Neural cell (in vitro differentiated cells): ENCODE data around the gene KCTD13. TPM values are rescaled to one million over a fixed set of nuclear protein-coding genes. Genes with fewer than 3 reads are reported as not detected.

Experiments used
- H2AFZ ChIP-seq: fragments of 200-600, 300-800 bp; sonication (generic), shearing (Covaris generic); 2 replicates; pipeline ENCODE4 v1.6.0; 2014; ENCODE audit warnings: low read depth, mild to moderate bottlenecking, antibody characterized with exemption, low read length, moderate library complexity
- H3F3A ChIP-seq: fragments of 200-600 bp; shearing (Covaris generic); 2 replicates; pipeline ENCODE4 v1.6.1; 2016; ENCODE audit warnings: mild to moderate bottlenecking, moderate library complexity, mixed read lengths, antibody characterized with exemption, low read length; ENCODE audit not compliant: insufficient read depth, poor library complexity, severe bottlenecking
- H3K27ac ChIP-seq: fragments of 200-600, 300-800 bp; sonication (generic), shearing (Covaris generic); 2 replicates; pipeline ENCODE4 v1.5.1; 2014; ENCODE audit warnings: mild to moderate bottlenecking, low read length, moderate library complexity
- H3K27me3 ChIP-seq: fragments of 300-800, 200-600 bp; sonication (generic), shearing (Covaris generic); 2 replicates; pipeline ENCODE4 v1.6.0; 2014; ENCODE audit warnings: mild to moderate bottlenecking, low read depth, low read length, moderate library complexity; ENCODE audit not compliant: insufficient read depth
- H3K36me3 ChIP-seq: fragments of 300-800, 200-600 bp; sonication (generic), shearing (Covaris generic); 2 replicates; pipeline ENCODE4 v1.5.1; 2014; ENCODE audit warnings: mild to moderate bottlenecking, antibody characterized with exemption, low read length, moderate library complexity; ENCODE audit not compliant: insufficient read depth
- H3K4me2 ChIP-seq: fragments of 300-800, 200-600 bp; sonication (generic), shearing (Covaris generic); 2 replicates; pipeline ENCODE4 v1.6.0; 2014; ENCODE audit warnings: mild to moderate bottlenecking, low read length
- H3K4me3 ChIP-seq: fragments of 300-800, 200-600 bp; sonication (generic), shearing (Covaris generic); 2 replicates; pipeline ENCODE4 v1.5.1; 2014; ENCODE audit warnings: mild to moderate bottlenecking, low read length, moderate library complexity
- H3K79me2 ChIP-seq: fragments of 200-600 bp; shearing (Covaris generic); replicated peaks from 2 replicates; pipeline ENCODE4 v1.6.0; 2014; ENCODE audit warnings: mild to moderate bottlenecking, low read length, moderate library complexity; ENCODE audit not compliant: insufficient read depth
- H3K9ac ChIP-seq: fragments of 300-800, 200-600 bp; sonication (generic), shearing (Covaris generic); 2 replicates; pipeline ENCODE4 v1.6.1; 2016; ENCODE audit warnings: mild to moderate bottlenecking, low read length, mixed read lengths
- H3K9me2 ChIP-seq: fragments of 200-600 bp; shearing (Covaris generic); 2 replicates; pipeline ENCODE4 v1.6.1; 2016; ENCODE audit warnings: mild to moderate bottlenecking, low read length, mixed read lengths; ENCODE audit not compliant: insufficient read depth
- H3K9me3 ChIP-seq: fragments of 200-600, 300-800 bp; sonication (generic), shearing (Covaris generic); 2 replicates; pipeline ENCODE4 v1.6.1; 2016; ENCODE audit warnings: mild to moderate bottlenecking, mixed run types, low read length, moderate library complexity, mixed read lengths
- H4K20me1 ChIP-seq: fragments of 200-600 bp; shearing (Covaris generic); 2 replicates; pipeline ENCODE4 v1.6.1; 2016; ENCODE audit warnings: mild to moderate bottlenecking, mixed run types; ENCODE audit not compliant: insufficient read depth
- EP300 ChIP-seq: fragments of 450-650 bp; conservative IDR thresholded peaks from 2 replicates; pipeline ENCODE4 v1.6.1; 2014; ENCODE audit warnings: antibody characterized with exemption, mild to moderate bottlenecking, moderate library complexity; ENCODE audit not compliant: poor library complexity, severe bottlenecking
- EZH2 ChIP-seq: fragments of 200-600, 300-800 bp; shearing (Covaris generic), sonication (generic); IDR thresholded peaks from 2 replicates; pipeline ENCODE4 v1.6.1; 2014; ENCODE audit warnings: antibody characterized with exemption, low read length, borderline replicate concordance, mild to moderate bottlenecking; ENCODE audit not compliant: insufficient read depth, poor library complexity, severe bottlenecking
- MXI1 ChIP-seq: fragments of 450-650 bp; conservative IDR thresholded peaks from 2 replicates; pipeline ENCODE4 v1.6.1; 2014; ENCODE audit warnings: antibody characterized with exemption, mild to moderate bottlenecking; ENCODE audit not compliant: poor library complexity, severe bottlenecking
- POLR2AphosphoS5 ChIP-seq: IDR thresholded peaks from 2 replicates; pipeline ENCODE4 v1.6.1; 2012
- RAD21 ChIP-seq: fragments of 450-650 bp; conservative IDR thresholded peaks from 2 replicates; pipeline ENCODE4 v1.6.1; 2014; ENCODE audit warnings: antibody characterized with exemption, mild to moderate bottlenecking, moderate library complexity
- SMC3 ChIP-seq: fragments of 450-650 bp; conservative IDR thresholded peaks from 2 replicates; pipeline ENCODE4 v1.6.1; 2014; ENCODE audit warnings: antibody characterized with exemption, mild to moderate bottlenecking, moderate library complexity; ENCODE audit not compliant: poor library complexity
- TAF1 ChIP-seq: IDR thresholded peaks from 2 replicates; pipeline ENCODE4 v1.6.1; 2012; ENCODE audit warnings: low read depth
- polyA plus RNA-seq: library from polyadenylated mRNA; depleted of rRNA; stranded (reverse); fragments of >200 nt; gene quantifications from 2 replicates; pipeline ENCODE4 v1.2.3, GENCODE V29; 2014
- TF ChIP-seq, protein P1 (sequence below): fragments of 450-650 bp; IDR thresholded peaks from 2 replicates; pipeline ENCODE4 v1.5.1; 2014; ENCODE audit warnings: antibody characterized with exemption, mild to moderate bottlenecking, moderate library complexity; ENCODE audit not compliant: poor library complexity, severe bottlenecking
- TF ChIP-seq, protein P2 (sequence below): IDR thresholded peaks from 2 replicates; pipeline ENCODE4 v1.6.1; 2012; ENCODE audit warnings: borderline replicate concordance

Gene KCTD13
- polyA plus RNA-seq, 1 donor from 2014 or later, result 55.0 TPM

- H3K9ac ChIP-seq, result no peak overlapping the region
- H3K9me2 ChIP-seq, result no peaks in the 10 kb centered on the region
- H3K9me3 ChIP-seq, result no peaks in the 10 kb centered on the region
- no peak overlapping the region for H3K27ac ChIP-seq
- peaks cover 13% of the 10 kb centered on the region for H3K79me2 ChIP-seq
- H3K4me3 ChIP-seq, result no peak overlapping the region
- no peaks in the 10 kb centered on the region for H3F3A ChIP-seq
- no peak overlapping the region for H3K4me2 ChIP-seq
- H3K27me3 ChIP-seq, result no peaks in the 10 kb centered on the region
- H3K36me3 ChIP-seq, result no peaks in the 10 kb centered on the region
- no peaks in the 10 kb centered on the region for H4K20me1 ChIP-seq
- no peak overlapping the region for H2AFZ ChIP-seq
- TF ChIP-seq EP300 (no peak), RAD21 (no peak), MXI1 (no peak), EZH2 (no peak), SMC3 (no peak), POLR2AphosphoS5 (no peak), TAF1 (no peak)
- TF ChIP-seq, protein P1, sequence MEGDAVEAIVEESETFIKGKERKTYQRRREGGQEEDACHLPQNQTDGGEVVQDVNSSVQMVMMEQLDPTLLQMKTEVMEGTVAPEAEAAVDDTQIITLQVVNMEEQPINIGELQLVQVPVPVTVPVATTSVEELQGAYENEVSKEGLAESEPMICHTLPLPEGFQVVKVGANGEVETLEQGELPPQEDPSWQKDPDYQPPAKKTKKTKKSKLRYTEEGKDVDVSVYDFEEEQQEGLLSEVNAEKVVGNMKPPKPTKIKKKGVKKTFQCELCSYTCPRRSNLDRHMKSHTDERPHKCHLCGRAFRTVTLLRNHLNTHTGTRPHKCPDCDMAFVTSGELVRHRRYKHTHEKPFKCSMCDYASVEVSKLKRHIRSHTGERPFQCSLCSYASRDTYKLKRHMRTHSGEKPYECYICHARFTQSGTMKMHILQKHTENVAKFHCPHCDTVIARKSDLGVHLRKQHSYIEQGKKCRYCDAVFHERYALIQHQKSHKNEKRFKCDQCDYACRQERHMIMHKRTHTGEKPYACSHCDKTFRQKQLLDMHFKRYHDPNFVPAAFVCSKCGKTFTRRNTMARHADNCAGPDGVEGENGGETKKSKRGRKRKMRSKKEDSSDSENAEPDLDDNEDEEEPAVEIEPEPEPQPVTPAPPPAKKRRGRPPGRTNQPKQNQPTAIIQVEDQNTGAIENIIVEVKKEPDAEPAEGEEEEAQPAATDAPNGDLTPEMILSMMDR, result no peak
- TF ChIP-seq, protein P2, sequence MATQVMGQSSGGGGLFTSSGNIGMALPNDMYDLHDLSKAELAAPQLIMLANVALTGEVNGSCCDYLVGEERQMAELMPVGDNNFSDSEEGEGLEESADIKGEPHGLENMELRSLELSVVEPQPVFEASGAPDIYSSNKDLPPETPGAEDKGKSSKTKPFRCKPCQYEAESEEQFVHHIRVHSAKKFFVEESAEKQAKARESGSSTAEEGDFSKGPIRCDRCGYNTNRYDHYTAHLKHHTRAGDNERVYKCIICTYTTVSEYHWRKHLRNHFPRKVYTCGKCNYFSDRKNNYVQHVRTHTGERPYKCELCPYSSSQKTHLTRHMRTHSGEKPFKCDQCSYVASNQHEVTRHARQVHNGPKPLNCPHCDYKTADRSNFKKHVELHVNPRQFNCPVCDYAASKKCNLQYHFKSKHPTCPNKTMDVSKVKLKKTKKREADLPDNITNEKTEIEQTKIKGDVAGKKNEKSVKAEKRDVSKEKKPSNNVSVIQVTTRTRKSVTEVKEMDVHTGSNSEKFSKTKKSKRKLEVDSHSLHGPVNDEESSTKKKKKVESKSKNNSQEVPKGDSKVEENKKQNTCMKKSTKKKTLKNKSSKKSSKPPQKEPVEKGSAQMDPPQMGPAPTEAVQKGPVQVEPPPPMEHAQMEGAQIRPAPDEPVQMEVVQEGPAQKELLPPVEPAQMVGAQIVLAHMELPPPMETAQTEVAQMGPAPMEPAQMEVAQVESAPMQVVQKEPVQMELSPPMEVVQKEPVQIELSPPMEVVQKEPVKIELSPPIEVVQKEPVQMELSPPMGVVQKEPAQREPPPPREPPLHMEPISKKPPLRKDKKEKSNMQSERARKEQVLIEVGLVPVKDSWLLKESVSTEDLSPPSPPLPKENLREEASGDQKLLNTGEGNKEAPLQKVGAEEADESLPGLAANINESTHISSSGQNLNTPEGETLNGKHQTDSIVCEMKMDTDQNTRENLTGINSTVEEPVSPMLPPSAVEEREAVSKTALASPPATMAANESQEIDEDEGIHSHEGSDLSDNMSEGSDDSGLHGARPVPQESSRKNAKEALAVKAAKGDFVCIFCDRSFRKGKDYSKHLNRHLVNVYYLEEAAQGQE, result no peak
Measured at GRCh38 chr16:29893553-29893952, 32.5 kb downstream of the KCTD13 start.

DNA sequence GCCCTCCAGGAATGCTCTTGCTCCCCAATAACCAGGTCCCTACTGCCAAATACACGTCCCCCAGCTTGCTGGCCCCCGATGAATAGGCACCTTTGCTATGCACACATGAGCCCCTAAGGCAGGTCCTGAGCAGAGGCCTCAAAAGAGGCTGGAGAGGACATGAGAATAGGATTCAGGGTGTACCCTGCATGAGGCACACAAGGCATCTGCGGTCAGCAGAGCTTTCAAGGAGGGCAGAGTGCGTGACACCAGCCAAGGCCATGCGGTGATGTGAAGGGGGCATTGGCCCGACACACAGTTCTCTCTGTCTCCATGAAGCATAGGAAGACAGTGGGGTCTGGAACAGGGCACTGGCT lies 33.6 kb downstream of the KCTD13 start:
- H2AFZ ChIP-seq, result no peak overlapping the region
- no peak overlapping the region for H3K27ac ChIP-seq
- H3K9me3 ChIP-seq, result no peaks in the 10 kb centered on the region
- H3K79me2 ChIP-seq, result peaks cover 3% of the 10 kb centered on the region
- no peaks in the 10 kb centered on the region for H3K36me3 ChIP-seq
- no peak overlapping the region for H3K9ac ChIP-seq
- no peaks in the 10 kb centered on the region for H3K9me2 ChIP-seq
- no peak overlapping the region for H3K4me2 ChIP-seq
- H3F3A ChIP-seq, result no peaks in the 10 kb centered on the region
- H4K20me1 ChIP-seq, result no peaks in the 10 kb centered on the region
- TF ChIP-seq SMC3, result no peak
- TF ChIP-seq, protein P1, result no peak
- TF ChIP-seq EP300, result no peak
- TF ChIP-seq TAF1, result no peak
- TF ChIP-seq POLR2AphosphoS5, result no peak
- no peak for TF ChIP-seq MXI1
- TF ChIP-seq, protein P2, result no peak
- no peak for TF ChIP-seq EZH2
- TF ChIP-seq RAD21, result no peak
- no peaks in the 10 kb centered on the region for H3K27me3 ChIP-seq
- no peak overlapping the region for H3K4me3 ChIP-seq
